ENCODE measurements around the gene MTHFD1L.

- TF ChIP-seq POLR2AphosphoS5 (IDR thresholded peaks at IDR 0.05) (no peak), POLR2A (IDR thresholded peaks at IDR 0.05) (no peak), CTCF (IDR thresholded peaks at IDR 0.05) (no peak)
These were observed 231.4 kb downstream of the MTHFD1L start for GRCh38 chr6:151096691-151097606.
